NCI-H460 (cell line): Measurements from ENCODE around the gene ARHGAP6. TPM values are rescaled to one million over a fixed set of nuclear protein-coding genes. Genes with fewer than 3 reads are reported as not detected.

ENCODE experiments used
- DNase-seq: peaks from one replicate; pipeline ENCODE4 v3.0.0-alpha.2; 2016; ENCODE audit warnings: low read depth; ENCODE audit errors: extremely low read depth
- total RNA-seq: library from RNA; depleted of rRNA; stranded (reverse); fragments of >200 nt; shearing (Covaris generic); gene quantifications from 2 replicates; pipeline ENCODE4 v1.2.3, GENCODE V29; 2014

ARHGAP6 gene
- total RNA-seq, 1 experiment from 2014 or later: 0.07 TPM

DNA sequence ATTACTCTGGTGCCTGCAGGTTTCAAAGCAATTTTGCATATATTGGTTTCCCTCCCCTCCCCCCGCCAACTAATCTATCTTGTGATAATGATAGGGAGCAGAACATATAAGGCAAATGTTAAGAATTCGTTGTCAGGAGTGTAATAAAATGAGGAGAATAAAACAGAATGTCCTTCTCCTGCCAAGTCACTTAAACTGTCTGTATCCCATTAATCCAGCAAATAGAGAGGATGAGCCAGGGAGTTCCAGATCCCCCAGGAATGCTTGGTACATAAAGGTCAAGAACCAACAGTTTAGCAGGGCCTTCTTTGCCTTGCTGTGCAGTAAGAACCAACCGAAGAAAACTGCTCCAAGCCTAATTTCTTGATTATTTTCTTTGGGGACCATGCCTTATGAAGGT lies 231.1 kb downstream of the ARHGAP6 start:
- no peak for DNase-seq

DNA sequence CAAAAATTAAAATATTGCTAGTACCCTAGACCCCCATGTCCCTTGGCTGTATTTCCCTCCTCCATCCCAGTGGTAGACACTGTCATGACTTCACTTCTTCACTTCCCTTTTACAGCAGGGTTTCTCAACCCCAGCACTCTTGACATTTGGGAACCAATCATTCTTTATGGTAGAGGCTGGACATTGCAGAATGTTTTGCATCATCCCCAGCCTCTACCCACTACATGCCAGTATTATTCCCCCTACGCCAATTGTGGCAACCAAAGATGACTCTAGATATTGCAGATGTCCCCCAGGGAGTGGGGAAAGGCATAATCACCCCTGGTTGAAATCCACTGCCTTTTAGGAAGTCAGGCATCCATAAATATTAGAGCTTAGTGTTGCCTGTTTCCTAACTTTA lies 233.9 kb downstream of the ARHGAP6 start:
- DNase-seq: no peak

DNA sequence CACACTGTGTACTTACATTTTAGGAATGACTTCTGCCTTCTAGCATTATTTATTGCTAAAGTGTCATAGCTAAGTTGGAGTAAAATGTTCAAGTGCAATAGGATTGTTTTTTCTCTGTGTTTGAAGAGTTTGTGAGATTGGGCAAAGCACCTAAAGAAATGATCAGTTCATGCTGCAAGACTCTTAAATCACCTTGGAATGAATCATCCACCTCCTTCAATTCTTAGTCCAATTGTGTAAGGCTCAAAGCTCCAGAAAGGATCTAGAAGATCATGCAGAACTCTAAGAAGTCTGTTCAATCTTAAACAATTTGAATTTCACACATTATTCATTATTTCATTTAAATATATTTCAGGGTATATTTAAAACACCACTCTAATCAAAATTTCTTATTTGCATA lies 235.4 kb downstream of the ARHGAP6 start:
- no peak for DNase-seq

DNA sequence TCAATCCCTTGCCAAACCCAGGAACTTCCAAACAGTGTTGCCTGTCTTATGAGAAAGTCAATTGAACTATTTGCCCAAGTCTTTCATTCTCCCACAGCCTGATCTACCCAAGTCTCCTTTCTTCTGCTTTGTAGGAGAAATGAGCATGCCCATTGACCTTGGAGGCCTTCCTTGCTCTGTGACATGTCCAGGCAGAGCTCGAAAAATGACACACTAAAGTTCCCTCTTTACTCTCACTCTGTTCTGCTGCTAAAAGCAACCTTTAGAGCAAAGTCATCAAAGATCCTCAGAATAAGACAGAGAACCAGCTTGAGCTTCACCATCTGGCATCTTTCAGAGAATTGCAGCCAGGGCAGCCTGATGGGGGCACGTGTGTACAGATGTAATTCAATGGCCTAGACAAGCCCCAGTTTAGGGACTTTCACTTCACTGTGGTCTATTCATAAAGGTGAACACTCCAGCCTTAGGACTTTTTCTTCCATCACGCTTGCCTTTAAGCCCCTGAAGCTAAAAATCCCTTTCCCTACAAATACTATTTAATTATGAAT lies 236.1 kb downstream of the ARHGAP6 start:
- DNase-seq: no peak

DNA sequence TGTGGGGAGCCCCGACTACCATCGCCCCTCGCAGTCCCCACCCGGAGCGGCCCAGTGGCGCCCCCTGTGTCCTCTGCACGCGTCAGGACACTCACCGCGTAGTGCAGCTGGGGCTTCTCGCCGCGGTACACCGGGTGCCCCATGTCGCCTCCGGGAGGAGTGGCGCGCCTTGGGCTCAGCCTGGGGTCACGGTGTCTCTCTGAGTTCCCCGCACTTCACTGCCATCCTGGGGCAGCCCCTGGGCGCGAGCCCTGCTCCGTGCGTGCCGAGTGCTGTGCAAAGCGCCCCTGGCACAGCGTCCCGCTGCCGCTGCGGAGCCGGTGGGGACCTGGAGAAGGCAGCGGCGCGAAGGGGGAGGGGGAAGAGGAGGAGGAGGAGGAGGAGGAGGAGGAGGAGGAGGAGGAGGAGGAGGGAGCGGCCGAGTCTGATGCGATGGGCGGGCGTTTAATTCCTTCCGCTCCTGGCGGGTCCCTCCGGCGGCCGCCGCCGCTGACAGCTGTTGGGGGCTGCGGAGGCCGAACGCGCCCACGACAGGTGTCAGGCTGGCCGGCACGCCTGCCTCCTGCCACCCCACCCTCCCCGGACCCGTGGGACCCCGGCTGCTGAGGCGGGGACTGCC lies 238.2 kb downstream of the ARHGAP6 start:
- no peak for DNase-seq

DNA sequence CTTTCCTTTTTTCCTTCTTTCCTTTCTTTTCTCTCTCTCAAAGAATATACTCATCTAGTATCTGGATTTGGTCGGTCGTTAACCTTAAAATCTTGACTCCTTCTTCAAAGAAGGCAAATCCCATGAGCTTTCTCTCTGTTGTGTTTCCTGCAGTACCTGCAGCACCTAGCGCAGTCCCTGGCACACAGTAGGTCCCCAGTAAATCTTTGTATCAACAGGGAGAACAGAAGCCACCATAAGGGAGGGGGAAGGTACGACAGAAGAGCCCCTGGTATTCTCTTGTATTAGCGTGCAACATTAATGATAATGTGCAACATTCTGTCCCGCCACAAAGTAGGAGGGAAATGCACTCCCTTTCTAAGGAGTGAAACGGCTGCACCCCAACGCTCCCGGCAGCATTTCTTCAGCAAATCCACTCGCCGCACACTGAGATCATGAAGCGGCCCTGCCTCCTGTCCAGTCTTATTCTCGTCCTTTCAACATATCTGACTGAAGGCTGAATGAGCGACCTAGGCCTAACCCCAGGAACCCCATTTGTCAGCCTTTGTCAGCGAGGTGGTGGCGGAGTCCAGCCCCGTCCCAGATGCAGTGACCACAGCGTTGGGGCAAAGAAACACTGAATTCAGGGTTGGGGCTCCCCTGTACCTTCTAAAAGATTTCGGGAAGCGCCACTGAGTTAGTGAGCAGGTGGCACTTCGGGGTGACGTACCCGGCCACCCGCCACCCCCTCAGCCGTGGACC lies 238.8 kb downstream of the ARHGAP6 start:
- DNase-seq: no peak

DNA sequence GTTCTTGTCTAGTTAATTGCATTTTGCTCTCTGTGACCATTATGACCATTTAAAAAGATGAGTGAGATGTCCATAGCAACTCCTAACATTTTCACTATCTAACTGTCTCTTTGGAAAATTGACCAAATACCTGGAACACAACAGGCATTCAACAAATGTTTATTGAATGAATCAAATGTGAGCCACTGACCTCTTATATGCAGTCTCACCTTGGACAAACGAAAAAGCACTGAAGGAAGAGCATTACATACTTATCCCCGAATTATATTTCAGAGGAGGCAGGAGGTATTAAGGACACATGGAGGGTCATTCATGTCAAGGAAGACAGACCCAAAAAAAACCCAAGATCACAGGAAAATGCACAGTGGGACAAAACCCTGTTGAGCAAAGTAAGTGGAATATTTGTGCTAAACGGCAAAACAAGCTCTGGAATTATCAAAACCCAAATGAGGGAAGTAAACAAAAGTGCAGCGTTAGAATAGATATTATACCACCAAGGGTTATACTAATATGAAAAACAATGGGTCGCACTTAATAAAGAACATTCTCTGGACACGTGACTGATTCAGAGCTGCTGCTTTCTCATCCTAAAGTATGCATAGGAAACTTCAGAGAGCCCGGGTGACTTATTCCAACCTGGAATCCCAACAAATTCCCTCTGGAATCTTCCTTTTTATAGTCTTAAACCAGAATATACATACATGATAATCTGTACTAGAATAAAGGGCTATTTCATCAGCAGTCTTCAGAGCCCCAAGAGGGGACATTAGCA lies 240.6 kb downstream of the ARHGAP6 start:
- DNase-seq: no peak

DNA sequence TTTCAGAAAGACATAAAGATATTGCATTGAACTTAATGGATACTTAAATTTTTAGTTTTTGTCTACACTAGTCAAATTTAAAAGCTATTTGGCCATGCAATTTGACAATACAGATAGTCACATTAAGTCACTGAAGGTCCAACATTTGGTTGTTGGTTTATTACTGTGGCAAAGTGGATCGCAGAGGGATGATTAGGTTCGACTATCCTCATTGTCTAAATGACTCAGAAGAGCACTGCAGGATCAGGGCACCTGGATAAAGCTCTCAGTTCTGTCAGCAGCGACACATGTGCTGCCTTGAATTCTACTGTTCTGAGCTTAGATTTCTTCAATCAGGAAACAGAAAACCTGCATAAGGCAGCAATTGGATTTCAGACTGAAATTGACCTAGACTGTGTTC lies 241.8 kb downstream of the ARHGAP6 start:
- no peak for DNase-seq

DNA sequence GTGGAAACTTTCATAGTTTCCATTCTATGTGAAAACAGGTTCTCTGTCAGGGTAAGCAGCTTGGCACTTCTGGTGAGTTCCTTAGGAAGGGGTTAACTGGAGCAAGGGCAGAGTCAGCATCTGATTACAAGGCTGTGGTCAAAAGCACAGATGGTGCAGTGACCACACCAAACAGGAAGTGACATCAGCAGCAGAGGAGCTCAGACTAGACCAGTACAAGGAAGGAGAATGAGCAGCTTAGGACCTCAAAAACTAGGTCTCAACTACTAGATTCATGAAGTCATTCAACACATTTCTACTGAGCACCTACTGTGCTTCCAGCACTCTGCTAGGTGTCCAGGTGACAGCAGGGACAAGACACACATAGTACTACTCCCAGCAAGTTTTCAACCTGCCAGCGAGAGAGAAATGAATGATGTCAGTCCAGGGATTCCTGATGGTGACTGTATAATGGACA lies 242.3 kb downstream of the ARHGAP6 start:
- DNase-seq: no peak

DNA sequence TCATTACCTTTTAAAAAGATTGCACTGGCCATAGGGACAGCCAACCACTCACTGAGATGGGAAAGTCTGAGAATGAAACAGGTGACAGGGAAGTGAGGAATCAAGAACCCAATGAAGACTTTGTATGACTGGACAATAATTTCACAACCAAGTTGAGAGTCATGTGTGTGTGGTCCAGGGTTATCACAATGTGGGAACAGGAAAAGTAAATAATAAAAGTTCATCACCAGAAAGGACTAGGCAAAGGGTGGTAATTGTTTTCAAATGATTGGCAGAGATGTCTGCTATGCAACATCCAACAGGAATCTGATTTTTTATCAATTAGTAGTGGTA lies 243.2 kb downstream of the ARHGAP6 start:
- DNase-seq: no peak

DNA sequence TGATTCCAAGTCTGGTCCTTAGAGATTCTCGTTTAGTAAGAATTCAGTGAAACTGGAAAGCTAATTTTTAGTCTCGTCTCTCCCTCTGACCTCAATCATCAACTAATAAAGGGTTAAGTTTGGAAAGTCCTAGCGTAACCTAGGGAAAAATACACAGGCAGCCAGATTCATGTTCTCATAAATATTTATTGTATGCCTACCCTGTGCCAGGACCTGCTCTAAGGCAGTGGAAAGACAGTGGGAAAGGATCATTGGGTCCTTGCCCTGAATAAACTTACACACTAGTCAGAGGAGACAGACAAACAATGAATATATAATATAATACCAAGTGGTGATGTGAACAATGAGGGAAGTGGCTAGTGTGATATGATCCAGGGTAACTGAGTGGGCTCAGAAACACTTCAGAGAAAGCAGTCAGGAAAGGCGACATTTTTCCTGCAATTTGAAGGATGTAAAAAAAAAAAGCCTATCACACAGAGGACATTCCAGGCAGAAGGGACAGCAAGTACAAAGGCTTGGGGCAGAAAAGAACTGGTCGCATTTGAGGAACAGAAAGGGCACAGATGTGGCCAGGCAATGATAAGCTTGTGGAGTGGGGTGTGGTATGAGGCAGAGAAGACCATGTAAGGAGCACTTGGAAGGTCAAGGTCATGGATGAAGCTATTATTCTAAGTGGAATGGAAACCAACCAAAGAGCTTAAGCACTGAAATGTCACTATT lies 243.8 kb downstream of the ARHGAP6 start:
- DNase-seq: no peak

DNA sequence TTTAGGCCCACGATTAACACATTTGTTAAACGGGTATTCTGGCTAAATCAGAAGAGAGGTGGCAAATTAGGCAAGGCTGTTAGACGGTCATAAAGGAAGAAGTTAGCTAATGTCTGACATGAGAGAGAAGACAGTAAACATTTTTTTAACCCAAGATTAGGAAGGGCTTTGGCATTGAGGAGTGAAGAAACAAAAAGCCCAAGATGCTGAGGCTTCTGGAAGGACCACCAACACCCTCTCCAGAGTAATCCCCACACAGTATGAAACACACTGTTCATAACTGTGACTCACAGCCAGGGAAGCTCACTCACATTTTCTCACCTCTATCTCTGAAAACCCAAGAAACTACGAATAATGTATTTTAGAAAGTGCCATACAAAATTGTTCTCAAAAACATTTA lies 244.9 kb downstream of the ARHGAP6 start:
- no peak for DNase-seq

DNA sequence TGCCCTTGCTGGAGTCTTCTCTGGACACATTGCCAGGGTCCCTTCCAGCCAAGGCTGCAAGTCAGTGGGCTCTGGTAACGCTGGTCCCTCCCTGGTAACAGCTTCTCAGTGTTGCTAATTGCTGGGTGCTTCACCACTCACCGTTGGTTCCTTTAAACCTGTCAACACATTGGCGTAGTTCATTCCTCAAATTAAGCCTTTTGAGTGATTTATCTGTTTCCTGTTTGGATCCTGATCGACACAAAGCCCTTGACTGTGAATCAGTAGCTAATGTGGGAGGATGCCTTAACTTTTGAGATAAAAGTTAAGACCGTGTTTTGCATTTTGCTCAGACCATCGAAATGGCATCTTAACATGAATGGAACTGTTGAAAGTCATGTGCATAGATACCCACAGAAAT lies 246.6 kb downstream of the ARHGAP6 start:
- no peak for DNase-seq

DNA sequence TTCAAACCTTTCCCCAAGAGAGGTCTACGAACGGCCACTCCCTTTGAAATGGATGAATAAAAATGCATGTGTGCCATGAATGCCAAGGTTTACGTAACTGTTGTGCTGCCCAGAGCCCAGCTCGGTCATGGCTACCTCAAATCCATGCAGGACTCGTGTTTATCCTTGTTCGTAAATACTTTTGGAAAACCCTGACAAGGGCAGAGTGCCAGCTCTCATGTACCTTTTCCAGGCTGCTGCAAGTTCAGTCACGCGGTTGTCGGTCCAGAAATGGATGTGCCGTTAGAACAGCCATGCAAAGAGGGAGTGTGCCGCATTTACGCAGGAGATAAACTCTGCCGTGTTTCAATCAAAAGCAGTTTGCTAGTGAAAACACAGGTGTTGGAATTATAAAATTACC lies 249.1 kb downstream of the ARHGAP6 start:
- no peak for DNase-seq

DNA sequence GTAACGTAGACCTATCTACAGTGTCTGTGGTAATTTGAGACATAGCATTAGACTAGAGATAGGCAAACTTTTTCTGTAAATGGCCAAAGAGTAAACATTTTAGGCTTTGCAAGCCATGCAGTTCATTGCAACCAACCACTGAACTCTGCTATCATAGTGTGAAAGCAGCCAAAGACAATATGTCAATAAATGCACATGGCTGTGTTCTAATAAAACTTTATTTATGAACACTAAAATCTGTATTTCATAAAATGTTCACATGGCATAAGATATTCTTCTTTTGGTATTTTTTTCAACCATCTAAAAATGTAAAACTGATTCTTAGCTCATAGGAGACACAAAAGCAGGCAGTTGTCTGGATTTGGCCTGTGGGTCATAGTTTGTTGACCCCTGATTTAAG lies 251.6 kb downstream of the ARHGAP6 start:
- DNase-seq: no peak

DNA sequence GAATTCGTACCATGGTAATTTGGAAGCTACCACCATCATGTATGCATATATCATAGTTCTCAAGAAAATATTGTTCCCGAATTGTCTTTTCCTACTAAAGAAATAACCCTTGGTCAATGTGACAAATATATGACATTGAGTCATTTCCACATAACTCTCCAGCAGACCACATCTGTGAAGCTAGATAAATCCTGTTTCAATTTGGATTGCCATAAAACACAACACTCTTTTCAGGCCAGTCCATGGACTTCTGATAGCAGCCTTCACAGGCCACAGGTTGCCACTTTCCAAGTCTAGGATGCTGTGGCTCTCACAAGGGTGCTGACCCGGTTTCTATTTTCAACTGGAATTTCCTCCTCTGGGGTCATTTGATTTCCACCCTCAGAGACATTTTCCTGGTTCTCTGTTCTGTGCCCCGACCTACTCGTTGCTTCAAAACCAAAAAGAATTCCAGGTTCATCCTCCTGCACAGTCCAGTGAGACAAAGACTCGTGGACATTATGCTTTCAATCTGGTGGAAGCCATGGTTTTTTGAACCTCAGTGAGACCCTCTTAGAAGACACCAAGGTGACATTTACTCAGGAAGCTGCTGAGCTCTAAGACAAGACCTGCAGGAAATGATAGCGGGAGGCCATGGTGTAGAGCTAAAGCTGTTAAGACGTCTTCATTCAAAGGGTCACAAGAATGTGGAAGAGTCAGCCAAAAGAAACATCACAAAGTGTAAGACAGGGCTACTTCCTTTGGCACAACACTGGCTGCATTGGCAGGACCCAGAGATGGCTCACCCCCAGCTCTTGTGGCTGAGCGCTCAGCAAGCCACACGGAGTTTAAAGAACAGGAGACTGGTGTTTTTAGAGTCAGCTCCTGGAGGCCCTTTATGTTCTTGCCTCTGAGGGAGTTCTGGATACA lies 252.8 kb downstream of the ARHGAP6 start:
- no peak for DNase-seq

DNA sequence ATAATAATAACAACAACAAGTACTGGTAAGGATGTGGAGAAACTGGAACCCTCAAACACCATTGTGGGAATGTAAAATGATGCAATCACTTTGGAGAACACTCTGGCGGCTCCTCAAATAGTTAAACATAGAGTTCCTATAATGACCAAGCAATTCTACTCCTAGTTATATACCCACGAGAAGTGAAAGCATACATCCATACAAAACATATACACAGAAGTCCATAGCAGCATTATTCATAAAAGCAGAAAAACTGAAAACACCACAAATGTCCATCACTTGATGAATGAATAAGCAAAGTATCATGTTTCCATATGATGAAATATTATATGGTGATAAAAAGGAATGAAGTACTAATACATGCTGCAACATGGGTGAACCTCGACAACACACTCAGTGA lies 255.8 kb downstream of the ARHGAP6 start:
- no peak for DNase-seq

DNA sequence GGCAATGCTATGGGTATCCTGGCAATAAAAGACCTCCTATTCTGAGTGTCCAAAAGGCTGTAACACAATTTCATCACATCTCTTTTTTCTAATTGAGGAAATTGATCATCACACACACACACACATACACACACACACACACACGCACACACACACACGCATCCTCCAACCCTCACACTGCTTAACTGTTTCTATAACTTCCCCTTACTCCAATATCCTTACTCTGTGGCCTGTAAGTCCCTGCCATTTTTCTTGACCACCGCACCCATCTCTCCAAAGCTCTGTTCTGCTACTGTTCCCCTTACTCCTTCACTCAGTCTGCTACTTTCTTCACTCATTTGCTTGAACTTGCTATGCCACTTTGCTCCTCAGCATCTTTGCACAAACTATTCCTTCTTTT lies 256.9 kb downstream of the ARHGAP6 start:
- no peak for DNase-seq

DNA sequence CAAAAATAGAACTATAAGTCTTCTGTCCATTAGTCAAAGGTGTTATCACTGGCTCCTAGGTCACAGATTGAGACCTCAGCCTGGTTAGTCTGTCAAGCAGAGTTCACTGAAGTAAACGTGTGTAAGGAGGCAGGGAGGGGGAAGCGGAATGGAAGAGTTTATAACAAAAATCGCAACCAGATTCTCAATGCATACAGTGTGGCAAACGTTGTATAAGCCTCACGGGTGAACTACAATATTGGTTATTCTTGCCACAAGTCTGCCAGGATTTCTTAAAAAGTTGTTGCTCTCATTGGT lies 257.7 kb downstream of the ARHGAP6 start:
- no peak for DNase-seq
